Gastrocnemius medialis (tissue), 4 donors: Measurements from ENCODE around the gene SIPA1L2. TPM values are rescaled to one million over a fixed set of nuclear protein-coding genes. Genes with fewer than 3 reads are reported as not detected.

Experiments
- ATAC-seq, 2 donors: fragments of 150-250 bp; one replicate each; pipeline ENCODE4 v1.9.1; 2016
- DNase-seq, 2 donors: peaks; one replicate each; pipeline ENCODE4 v3.0.0-alpha.2; 2019
- H3K27ac ChIP-seq, 4 donors: fragments of 200-600 bp; sonication (generic); 1 replicate in 1 of 4; 2 replicates in 3 of 4; pipeline ENCODE4 v1.5.1; 2016 to 2018; ENCODE audit warnings: mild to moderate bottlenecking in 2 of 4, moderate library complexity in 1 of 4
- H3K27me3 ChIP-seq, 3 donors: fragments of 200-600 bp; sonication (generic) in 2 of 3; 1 replicate in 1 of 3; 2 replicates in 2 of 3; pipeline versions ENCODE4 v1.5.1 to v1.6.0; 2016 to 2019; ENCODE audit warnings: mild to moderate bottlenecking in 1 of 3, moderate library complexity in 1 of 3
- H3K36me3 ChIP-seq, 2 donors: fragments of 200-600 bp; sonication (generic) in 1 of 2; one replicate each; pipeline ENCODE4 v1.5.1; 2017 to 2018
- H3K4me1 ChIP-seq, 2 donors: fragments of 200-600 bp; sonication (generic) in 1 of 2; one replicate each; pipeline ENCODE4 v1.5.1; 2016 to 2017; ENCODE audit warnings: mild to moderate bottlenecking in 2 of 2
- H3K4me3 ChIP-seq, 4 donors: fragments of 200-600 bp; sonication (generic) in 3 of 4; 1 replicate in 1 of 4; 2 replicates in 3 of 4; pipeline ENCODE4 v1.5.1; 2016 to 2019; ENCODE audit warnings: mild to moderate bottlenecking in 2 of 4
- H3K9me3 ChIP-seq, 3 donors: fragments of 200-600 bp; sonication (generic) in 2 of 3; 1 replicate in 1 of 3; 2 replicates in 2 of 3; pipeline ENCODE4 v1.5.1; 2016 to 2019
- POLR2A ChIP-seq, 2 donors: fragments of 450-650 bp; IDR thresholded peaks; one replicate each; pipeline ENCODE4 v1.6.1; 2017; ENCODE audit warnings: antibody characterized with exemption in 2 of 2, mild to moderate bottlenecking in 2 of 2, moderate library complexity in 2 of 2
- in situ Hi-C, 4 donors: fragments of 200-750 bp; cut with MboI; loops; one replicate each; pipeline versions ENCODE4 v1.15.0 to v1.8.0; 2017; ENCODE audit warnings: low sequenced_read_pairs in 4 of 4
- intact Hi-C: fragments of 100-400 bp; cut with DNase I; formaldehyde crosslinking; loops from one replicate; pipeline ENCODE4 v1.15.1; 2023; ENCODE audit warnings: low total_unique reads
- total RNA-seq, 4 donors: library from RNA; depleted of rRNA; stranded (reverse); fragments of >200 nt; gene quantifications; one replicate each; pipeline versions ENCODE4 v1.1.0 to v1.2.3, GENCODE V29; 2016
- TF ChIP-seq, protein P1 (sequence below), 5 experiments: fragments of 450-650 bp in 3 of 5; fragments of 200-600 bp in 2 of 5; sonication (generic) in 2 of 5; IDR thresholded peaks in 4 of 5; conservative IDR thresholded peaks in 1 of 5; 1 replicate in 4 of 5; 2 replicates in 1 of 5; pipeline ENCODE4 v1.5.1; 2016 to 2019; ENCODE audit warnings: antibody characterized with exemption in 5 of 5, mild to moderate bottlenecking in 3 of 5, moderate library complexity in 3 of 5

Gene SIPA1L2
- total RNA-seq, 4 donors from 2014 or later: 3.1 to 22.7 (median 3.9) TPM

DNA sequence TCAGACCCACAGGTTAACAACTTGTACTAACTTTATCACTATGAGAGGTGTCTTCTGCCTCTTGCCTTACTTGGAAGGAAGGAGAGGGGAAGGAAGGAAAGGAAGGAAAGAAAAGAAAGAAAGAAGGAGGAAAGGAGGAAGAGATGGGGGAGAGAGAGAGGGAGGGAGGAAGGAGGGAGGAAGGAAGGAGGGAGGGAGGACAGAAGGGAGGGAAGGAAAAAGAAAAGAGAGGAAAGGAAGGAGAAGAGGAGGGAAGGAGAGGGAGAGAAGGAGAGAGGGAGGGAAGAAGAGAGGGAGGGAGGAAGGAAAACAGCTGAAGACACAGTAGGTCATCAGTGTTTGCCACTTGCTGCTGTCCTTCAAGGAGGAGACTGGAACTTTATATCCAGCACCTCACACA, 5.3 kb upstream of the SIPA1L2 start:
- intact Hi-C loops (no loop called here), in situ Hi-C loops (loop anchor here (5.0 to 25.0 kb wide), 8 partner anchors 157 to 773 kb away; partner anchors contain the start of gene NTPCR (in 2 of the 4))
- Histone ChIP-seq H3K4me3 (no peak overlapping the region), H3K36me3 (no peaks in the 10 kb centered on the region), H3K4me1 (peaks cover 0 to 6% of the 10 kb centered on the region in 2 donors), H3K27me3 (no peaks in the 10 kb centered on the region), H3K27ac (no peak overlapping the region), H3K9me3 (no peaks in the 10 kb centered on the region)
- ATAC-seq (no peak), DNase-seq (no peak)
- no peak for TF ChIP-seq POLR2A (IDR thresholded peaks at IDR 0.05)
- TF ChIP-seq, protein P1, sequence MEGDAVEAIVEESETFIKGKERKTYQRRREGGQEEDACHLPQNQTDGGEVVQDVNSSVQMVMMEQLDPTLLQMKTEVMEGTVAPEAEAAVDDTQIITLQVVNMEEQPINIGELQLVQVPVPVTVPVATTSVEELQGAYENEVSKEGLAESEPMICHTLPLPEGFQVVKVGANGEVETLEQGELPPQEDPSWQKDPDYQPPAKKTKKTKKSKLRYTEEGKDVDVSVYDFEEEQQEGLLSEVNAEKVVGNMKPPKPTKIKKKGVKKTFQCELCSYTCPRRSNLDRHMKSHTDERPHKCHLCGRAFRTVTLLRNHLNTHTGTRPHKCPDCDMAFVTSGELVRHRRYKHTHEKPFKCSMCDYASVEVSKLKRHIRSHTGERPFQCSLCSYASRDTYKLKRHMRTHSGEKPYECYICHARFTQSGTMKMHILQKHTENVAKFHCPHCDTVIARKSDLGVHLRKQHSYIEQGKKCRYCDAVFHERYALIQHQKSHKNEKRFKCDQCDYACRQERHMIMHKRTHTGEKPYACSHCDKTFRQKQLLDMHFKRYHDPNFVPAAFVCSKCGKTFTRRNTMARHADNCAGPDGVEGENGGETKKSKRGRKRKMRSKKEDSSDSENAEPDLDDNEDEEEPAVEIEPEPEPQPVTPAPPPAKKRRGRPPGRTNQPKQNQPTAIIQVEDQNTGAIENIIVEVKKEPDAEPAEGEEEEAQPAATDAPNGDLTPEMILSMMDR (IDR thresholded peaks at IDR 0.05 in 4 of 5, conservative IDR thresholded peaks at IDR 0.05 in 1 of 5): no peak

DNA sequence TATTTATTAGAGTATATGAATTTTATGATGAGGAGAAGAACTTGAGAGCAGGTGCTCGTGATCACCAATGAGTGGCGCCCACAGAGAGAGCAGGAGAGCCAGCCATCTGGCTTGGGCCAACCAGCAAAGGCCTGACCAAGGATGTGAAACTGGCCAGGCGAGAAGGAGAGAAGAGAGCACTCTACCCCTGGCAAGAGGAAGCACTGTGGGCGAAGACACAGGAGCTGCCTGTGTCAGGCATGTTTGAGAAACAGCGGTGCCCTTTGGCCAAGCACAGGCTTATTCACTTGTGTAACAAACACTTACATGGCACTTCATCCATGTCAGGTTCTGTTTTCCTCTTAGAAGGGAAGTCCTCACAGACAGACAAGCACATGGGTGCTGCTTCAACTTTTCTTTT, 4.2 kb upstream of the SIPA1L2 start:
- in situ Hi-C loops (loop anchor here (10.0 to 25.0 kb wide), 7 partner anchors 328 to 772 kb away; partner anchors contain the start of gene NTPCR (in 2 of the 4)), intact Hi-C loops (loop anchor here (5.0 kb wide), 7 partner anchors 82 to 608 kb away; partner anchors contain the start of genes MAP10 and NTPCR)
- ATAC-seq (peak; percentile 21 to 24), DNase-seq (peak; percentile 49 to 70)
- TF ChIP-seq, protein P1 (IDR thresholded peaks at IDR 0.05 in 4 of 5, conservative IDR thresholded peaks at IDR 0.05 in 1 of 5): no peak
- TF ChIP-seq POLR2A (IDR thresholded peaks at IDR 0.05): no peak
- Histone ChIP-seq H3K36me3 (no peaks in the 10 kb centered on the region), H3K9me3 (no peaks in the 10 kb centered on the region), H3K27ac (peak overlapping the region in 2 of 4 donors; percentile 21 to 44), H3K4me1 (peaks cover 0 to 6% of the 10 kb centered on the region in 2 donors), H3K4me3 (no peak overlapping the region), H3K27me3 (no peaks in the 10 kb centered on the region)

DNA sequence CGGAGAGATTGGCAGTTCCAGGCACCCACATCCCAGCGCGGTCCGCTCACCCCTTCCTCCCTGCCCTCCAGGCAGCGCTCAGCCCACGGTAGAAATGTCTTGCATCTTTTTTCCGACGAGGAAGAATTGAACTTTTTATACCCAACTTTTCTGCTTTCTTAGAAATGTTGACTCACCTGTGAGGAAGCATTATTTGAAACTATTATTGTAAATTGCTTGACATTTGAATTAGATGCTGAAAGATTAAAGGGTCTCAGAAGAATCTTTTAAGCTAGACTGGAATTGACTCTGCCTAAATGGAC, 912 bp upstream of the SIPA1L2 start:
- peaks cover 9 to 12% of the 10 kb centered on the region in 2 donors for H3K4me1 ChIP-seq
- ATAC-seq (no peak), DNase-seq (no peak)
- no peak for TF ChIP-seq POLR2A (IDR thresholded peaks at IDR 0.05)
- TF ChIP-seq, protein P1 (IDR thresholded peaks at IDR 0.05 in 4 of 5, conservative IDR thresholded peaks at IDR 0.05 in 1 of 5): no peak
- peak overlapping the region; percentile 79 to 94 (median 88) for H3K4me3 ChIP-seq
- H3K36me3 ChIP-seq: no peaks in the 10 kb centered on the region
- peak overlapping the region; percentile 82 to 93 (median 92) for H3K27ac ChIP-seq
- no peaks in the 10 kb centered on the region for H3K9me3 ChIP-seq
- no peaks in the 10 kb centered on the region for H3K27me3 ChIP-seq
- in situ Hi-C loops (loop anchor here (10.0 to 25.0 kb wide), 7 partner anchors 331 to 769 kb away; partner anchors contain the start of gene NTPCR (in 2 of the 4)), intact Hi-C loops (loop anchor here (2.0 to 5.0 kb wide), 8 partner anchors 79 to 611 kb away; partner anchors contain the start of genes MAP10 and NTPCR)

DNA sequence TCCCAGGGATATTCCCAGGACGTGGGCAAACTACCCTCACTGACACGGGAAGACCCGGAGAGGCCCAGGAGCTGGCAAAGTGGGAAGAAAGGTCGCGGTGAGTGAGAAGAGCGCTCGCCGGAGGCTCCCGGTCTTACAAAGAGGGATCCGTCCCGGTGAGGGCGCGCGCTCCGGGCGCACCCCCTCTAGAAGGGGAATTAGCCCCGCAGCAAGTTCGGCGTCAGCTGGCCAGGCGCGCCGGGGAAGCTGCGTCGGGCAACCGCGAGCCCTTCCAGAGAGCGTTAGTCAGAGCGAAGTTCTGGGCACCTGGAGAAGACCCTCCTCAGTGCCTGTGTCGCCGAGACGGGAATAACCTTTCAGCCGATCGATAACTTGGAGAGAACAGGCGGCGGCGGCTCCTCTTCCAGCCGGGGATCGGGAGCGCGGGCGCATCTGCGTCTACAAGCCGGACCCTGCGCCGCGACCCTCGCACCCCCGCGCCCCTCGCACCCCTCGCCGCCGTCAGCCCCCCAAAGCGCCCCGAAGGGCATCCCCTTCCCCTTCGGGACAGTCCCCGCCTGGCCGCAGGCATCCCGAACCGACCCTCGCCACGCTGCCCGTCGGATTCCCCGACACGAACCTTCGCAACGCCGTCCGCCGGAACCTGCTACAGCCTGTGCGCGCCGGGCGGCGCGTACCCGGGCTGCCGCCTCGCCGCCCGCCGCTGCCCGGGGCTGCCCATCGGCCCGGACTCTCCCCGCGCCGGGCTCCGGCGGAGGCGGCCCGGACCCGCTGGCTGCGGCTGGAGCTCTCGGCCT, 485 bp downstream of the SIPA1L2 start:
- peak overlapping the region; percentile 79 to 84 (median 82) for H3K4me3 ChIP-seq
- DNase-seq (peak; percentile 5 to 17), ATAC-seq (peak; percentile 11 to 50)
- intact Hi-C loops (loop anchor here (2.0 to 10.0 kb wide), 11 partner anchors 77 to 763 kb away; partner anchors contain the start of genes MAP10 and NTPCR), in situ Hi-C loops (loop anchor here (10.0 to 25.0 kb wide), 8 partner anchors 333 to 767 kb away; partner anchors contain the start of gene NTPCR (in 2 of the 4))
- peak overlapping the region; percentile 33 to 93 (median 70) for H3K27ac ChIP-seq
- no peaks in the 10 kb centered on the region for H3K36me3 ChIP-seq
- no peaks in the 10 kb centered on the region for H3K27me3 ChIP-seq
- peaks cover 9 to 12% of the 10 kb centered on the region in 2 donors for H3K4me1 ChIP-seq
- no peaks in the 10 kb centered on the region for H3K9me3 ChIP-seq
- no peak for TF ChIP-seq POLR2A (IDR thresholded peaks at IDR 0.05)
- TF ChIP-seq, protein P1 (IDR thresholded peaks at IDR 0.05 in 4 of 5, conservative IDR thresholded peaks at IDR 0.05 in 1 of 5): no peak
